ENCODE data around the gene DCP1A.

DCP1A gene

DNA sequence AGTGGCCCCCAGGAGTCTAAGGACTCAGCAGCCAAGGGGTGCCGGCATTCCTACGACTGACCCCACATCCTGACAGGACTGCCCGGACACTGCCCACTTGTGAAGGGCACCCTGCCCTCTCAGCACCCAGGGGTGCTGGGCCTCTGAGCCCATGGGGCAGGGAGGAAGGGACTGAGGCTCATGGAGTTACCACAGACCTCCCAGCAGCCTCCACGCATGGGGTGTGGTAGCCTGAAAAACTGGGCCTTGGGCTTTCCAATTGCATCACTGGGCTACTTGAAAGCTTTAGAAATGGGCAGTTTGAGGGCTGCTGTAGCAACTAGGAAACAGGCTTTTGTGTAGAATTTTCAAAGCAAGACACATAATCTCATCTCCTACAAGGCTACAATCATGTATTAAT is 104.7 kb downstream of the DCP1A start:
- DNase-seq: no peak

DNA sequence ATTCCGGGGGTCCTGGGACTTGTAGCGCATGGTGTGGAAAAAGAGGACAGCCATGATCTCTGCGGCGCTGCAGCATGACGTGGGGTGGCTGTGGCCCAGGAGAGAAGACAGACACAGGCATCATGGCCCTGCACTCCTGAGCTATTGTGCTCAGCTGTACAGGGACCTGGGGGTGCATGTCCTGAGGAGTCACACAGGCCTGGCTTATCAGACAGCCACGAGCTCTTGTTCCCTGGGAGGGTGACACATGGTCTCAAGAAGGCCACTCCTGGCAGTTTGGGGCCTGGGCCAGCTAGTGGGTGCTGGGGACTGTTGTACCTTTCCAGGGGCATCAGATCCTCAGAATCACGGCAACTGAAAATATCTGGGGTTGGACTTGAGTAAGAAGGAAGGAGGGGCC is 105.2 kb downstream of the DCP1A start:
- DNase-seq: no peak

DNA sequence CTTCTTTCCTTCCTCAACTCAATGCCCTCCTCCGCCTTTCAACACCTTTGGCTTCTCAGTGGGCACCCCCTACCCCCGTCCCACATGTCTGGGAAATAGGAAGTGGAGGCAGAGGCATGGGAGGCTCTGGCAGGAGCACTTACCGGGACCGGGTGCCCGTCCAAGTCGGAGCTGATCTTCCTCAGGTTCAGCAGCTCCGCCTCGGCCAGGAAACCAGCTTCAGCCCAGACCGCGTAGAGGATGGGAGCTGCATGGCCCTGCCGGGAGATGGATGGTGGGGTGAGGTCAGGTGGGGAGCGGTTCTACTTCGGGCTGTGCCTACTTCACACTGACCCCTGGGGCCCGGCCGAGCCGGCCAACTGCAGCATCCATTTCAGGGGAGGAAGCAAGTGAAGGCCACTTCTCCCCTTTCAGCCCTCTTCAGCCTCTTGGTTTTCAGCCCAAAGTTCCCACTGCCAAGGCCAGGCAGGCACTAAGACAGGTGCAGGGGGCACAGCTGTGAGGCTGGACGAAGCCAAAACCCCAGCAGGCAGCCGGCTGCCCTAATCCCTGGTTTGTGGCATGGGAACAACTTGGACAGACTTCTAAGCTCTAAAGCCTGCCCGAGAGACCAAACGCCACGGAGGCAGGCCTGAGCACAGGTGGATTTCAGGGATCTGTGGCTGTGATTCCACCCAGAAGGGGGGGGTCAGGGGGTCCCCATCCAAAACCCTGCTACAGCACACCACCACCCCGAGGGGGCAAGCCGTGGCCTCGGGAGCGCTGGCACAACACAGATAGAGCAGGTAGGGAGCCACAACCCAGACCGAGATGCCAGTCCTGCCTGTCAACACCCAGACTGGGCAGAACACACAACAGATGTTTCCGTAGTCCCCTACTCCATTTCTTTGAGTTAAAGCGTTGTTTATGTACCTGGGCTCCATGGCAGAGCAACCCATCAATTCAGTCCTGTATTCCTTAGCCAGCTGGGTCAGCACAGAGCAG is 106.1 kb downstream of the DCP1A start:
- no peak for DNase-seq

DNA sequence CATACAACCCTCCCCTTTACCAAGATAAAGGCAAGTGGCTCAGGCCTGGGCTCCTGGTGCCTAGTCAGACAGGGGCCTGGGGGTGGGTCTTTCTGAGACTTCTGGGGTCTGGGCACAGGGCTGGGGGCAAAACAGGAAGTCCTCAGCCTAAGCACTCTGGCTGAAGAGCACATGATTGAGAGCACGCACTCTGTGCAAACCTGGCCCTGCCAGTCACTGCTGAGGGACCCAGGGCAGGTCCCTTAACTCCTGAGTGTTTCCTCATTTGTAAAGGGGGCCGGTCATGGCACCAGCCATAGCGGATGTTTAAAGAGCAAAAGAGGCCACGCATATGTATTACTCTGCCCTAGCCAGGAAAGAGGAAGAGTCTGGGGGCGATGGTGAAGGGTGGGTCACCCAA is 107.5 kb downstream of the DCP1A start:
- no peak for DNase-seq

DNA sequence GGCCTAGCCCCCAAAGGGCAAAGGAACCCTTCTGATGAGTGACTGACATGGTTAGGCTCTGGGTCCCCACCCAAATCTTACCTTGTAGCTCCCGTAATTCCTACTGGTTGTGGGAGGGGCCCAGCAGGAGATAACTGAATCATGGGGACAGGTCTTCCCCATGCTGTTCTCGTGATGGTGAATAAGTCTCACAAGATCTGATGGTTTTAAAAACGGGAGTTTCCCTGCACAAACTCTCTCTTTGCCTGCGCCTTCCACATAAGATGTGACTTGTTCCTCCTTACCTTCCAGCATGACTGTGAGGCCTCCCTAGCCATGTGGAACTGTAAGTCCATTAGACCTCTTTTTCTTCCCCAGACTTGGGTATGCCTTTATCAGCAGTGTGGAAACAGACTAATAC is 108.5 kb downstream of the DCP1A start:
- no peak for DNase-seq

DNA sequence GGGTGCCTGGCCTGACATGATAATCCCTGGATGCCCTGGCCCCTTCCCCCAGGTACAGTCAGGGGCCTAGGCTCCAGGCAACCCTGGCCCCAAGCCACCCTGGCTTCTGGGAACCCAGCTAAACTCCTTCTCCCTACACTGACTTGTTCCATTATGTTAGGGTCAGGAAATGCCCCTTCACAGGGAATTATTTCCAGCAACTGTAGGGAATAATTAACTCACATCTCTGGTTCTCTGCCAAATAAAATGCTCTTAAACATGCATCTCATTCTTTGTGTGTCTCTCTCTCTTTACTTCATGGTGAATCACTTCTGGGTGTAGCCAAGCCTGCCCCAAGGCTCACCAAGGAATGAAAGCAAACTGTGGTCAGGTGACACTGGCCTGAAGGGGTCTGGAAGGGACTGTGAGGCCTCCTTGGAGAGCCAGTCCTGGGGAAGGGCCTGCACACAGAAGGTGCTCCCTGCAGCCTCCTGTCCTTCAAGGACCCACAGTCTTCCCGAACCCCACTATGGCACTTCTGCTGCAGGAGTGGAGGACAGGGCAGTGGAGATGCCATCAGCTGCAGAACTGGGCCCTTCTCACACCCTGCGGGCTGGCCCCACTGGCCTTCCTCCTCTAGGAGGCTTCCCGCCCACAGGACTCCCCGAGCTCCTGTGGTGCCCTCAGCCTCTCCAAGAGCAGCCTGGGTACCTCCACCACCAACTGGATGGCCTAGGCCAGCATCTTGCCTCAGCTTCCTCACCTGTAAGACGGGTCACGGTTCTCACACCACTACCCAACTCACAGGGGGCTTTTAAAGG is 109.1 kb downstream of the DCP1A start:
- no peak for DNase-seq

DNA sequence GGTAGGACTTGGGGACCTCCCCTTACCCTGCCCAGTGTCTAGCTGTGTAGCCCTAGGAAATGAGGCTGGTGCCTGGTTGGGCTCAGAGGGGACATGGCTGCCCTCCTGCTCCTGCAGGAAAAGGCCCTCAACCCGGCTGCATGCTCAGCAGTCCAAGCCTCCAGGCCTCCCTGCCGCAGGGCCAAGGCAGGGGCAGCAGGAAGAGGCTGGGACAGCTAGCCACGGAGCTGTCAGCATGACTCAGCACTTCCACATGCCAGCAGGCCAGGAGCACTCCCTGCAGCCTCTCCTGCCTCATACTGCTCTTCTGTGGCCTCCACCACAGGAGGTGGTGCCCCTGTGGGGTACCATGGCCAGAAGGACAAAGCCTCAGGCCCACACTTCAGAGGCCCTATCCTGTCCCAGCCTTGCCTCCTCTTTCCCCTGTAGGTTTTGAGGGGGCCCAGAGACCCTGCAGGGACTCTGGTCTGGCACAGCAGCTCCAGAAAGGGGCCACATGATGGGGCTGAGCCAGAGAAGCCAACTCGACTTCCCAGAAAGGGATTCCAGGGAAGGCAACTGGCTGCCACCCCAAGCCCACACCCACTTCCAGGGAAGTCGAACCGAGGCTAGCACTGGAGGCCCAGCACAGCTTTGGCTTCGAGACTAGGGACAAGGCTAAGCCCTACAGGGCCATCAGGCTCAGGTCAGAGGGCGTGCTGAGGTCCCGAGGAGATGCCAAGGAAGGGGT is 111.1 kb downstream of the DCP1A start:
- DNase-seq: peak; percentile 36

DNA sequence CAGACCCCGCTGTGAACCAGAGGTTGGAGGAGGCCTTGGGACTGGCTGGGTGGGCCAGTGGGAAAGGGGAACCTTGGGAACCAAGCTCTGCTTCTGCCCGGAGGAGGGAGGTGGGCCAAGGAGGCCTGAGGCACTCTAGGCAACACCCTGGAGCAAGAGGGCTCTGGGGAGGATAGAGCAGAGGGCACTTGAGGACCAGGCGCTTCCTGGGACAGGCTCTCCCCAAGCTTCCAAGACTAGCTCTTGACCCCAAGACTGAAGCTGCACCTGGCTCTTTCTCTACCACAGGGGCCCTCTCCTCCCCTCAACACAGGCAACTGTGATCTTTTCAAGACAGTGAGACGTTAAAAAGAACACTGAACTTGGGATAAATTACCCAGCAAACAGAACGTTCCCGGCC is 111.8 kb downstream of the DCP1A start:
- no peak for DNase-seq

DNA sequence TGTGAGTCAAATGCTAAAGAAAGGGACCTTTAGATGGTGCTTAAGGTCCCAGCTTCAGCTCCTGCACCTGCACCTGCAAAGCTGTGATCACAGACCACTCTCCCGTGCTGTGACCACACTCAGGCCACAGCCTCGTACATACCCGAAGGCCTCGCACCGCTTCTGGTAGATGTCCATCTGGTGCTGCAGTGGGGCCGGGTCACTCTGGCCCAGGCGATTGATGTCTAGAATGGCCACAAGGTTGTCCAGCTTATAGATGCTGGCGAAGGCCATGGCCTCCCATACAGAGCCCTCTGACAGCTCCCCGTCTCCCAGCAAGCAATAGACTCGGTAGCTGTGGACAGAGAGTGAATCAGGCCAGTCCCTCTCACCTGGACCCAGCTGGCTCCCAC is 112.5 kb downstream of the DCP1A start:
- no peak for DNase-seq

DNA sequence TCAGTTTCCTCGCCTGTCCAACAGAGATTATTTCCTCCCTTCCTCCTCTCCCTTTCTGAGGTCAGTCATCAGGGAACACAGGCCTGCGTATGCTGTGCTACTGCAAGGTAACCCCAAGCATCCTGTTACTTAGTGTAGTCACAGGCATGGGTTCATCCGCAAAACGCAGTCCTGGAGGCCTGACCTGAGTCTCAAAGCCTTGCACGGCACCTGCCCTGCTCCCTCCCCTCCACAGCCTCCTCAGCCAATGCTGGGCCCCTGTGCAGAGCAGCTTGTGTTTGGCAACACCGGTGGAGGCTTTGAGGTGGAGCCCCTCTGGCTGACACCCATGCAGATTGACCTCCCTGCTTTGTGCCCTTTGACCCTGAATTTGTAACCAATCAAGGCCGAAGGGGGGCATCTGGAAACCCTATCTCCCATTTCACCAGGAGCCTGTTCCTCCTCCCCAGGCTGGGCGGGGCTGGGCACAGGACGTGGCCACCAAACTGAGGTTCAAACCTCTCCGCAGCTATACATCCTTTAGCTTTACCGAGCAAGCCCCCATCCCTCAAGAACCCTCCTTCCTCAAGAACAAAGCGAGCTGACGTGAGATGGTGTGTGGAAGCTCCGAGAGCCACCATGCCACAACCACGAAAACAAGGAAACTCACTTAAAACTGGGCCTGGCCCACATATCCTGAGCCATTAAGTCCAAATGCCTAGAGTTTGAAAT is 113.1 kb downstream of the DCP1A start:
- DNase-seq: no peak
